A172 (cell line): ENCODE data around the gene LDLRAD4. TPM values are rescaled to one million over a fixed set of nuclear protein-coding genes. Genes with fewer than 3 reads are reported as not detected.

ENCODE experiments used
- DNase-seq: peaks from one replicate; pipeline ENCODE4 v3.0.0-alpha.2; 2015; ENCODE audit warnings: low spot score
- total RNA-seq: library from RNA; depleted of rRNA; stranded (reverse); fragments of >200 nt; shearing (Covaris generic); gene quantifications from 2 replicates; pipeline ENCODE4 v1.2.3, GENCODE V29; 2014

Gene LDLRAD4
- total RNA-seq, 1 experiment from 2014 or later, result 5.7 TPM

- DNase-seq, result peak; percentile 49
These were observed 65.9 kb downstream of the LDLRAD4 start for GRCh38 chr18:13284330-13285027.

- DNase-seq, result no peak
These were observed 67.3 kb downstream of the LDLRAD4 start for GRCh38 chr18:13285874-13286273.

- DNase-seq, result no peak
These were observed 68.0 kb downstream of the LDLRAD4 start for GRCh38 chr18:13286456-13287125.

- no peak for DNase-seq
These were observed 68.8 kb downstream of the LDLRAD4 start for GRCh38 chr18:13287372-13287771.

- DNase-seq, result no peak
These were observed 70.1 kb downstream of the LDLRAD4 start for GRCh38 chr18:13288509-13289133.

GRCh38 chr18:13289481-13290205 lies 71.1 kb downstream of the LDLRAD4 start:
- peak; percentile 63 for DNase-seq

GRCh38 chr18:13290856-13291271 lies 72.3 kb downstream of the LDLRAD4 start:
- DNase-seq, result no peak

- DNase-seq, result no peak
These were observed 72.7 kb downstream of the LDLRAD4 start for GRCh38 chr18:13291299-13291698.

- no peak for DNase-seq
These were observed 73.3 kb downstream of the LDLRAD4 start for GRCh38 chr18:13291745-13292447.

- no peak for DNase-seq
These were observed 74.2 kb downstream of the LDLRAD4 start for GRCh38 chr18:13292736-13293135.

- DNase-seq, result no peak
These were observed 75.7 kb downstream of the LDLRAD4 start for GRCh38 chr18:13294309-13294708.

- DNase-seq, result no peak
These were observed 77.3 kb downstream of the LDLRAD4 start for GRCh38 chr18:13295894-13296293.

GRCh38 chr18:13296867-13297574 lies 78.5 kb downstream of the LDLRAD4 start:
- no peak for DNase-seq

GRCh38 chr18:13298262-13298661 lies 79.7 kb downstream of the LDLRAD4 start:
- no peak for DNase-seq

- DNase-seq, result no peak
These were observed 81.5 kb downstream of the LDLRAD4 start for GRCh38 chr18:13300029-13300428.

GRCh38 chr18:13300796-13301195 lies 82.2 kb downstream of the LDLRAD4 start:
- no peak for DNase-seq

- DNase-seq, result peak; percentile 29
These were observed 83.5 kb downstream of the LDLRAD4 start for GRCh38 chr18:13302040-13302439.

GRCh38 chr18:13302457-13303225 lies 84.1 kb downstream of the LDLRAD4 start:
- peak; percentile 31 for DNase-seq

GRCh38 chr18:13303756-13304364 lies 85.3 kb downstream of the LDLRAD4 start:
- DNase-seq, result peak; percentile 55

- DNase-seq, result no peak
These were observed 86.7 kb downstream of the LDLRAD4 start for GRCh38 chr18:13305301-13305700.
